OCI-LY3 (cell line): ENCODE data around the gene VPS8.

Experiments used
- CTCF ChIP-seq: fragments of 200-600, 300-600 bp; sonication (generic); IDR thresholded peaks from 2 replicates; pipeline ENCODE4 v1.5.1; 2014; ENCODE audit warnings: antibody characterized with exemption, low read length, low read depth
- EZH2phosphoT487 ChIP-seq: fragments of 200-600 bp; shearing (Covaris generic); IDR thresholded peaks from 2 replicates; pipeline ENCODE4 v1.6.1; 2018; ENCODE audit warnings: antibody characterized with exemption, mixed run types, low read depth

- TF ChIP-seq CTCF, result no peak
- no peak for TF ChIP-seq EZH2phosphoT487
Observed at GRCh38 chr3:184805351-184806038, 6.5 kb upstream of the VPS8 start.
